Subcutaneous abdominal adipose tissue (tissue), 5 donors: ENCODE measurements around the gene CTNNBIP1.
"Not testable (repeated sequence)": the region's sequence is repeated elsewhere in the genome, so short reads cannot be mapped to it uniquely, and the experiment has no call there.

Source experiments
- H3K27ac ChIP-seq: one replicate; pipeline ENCODE4 v1.7.0; 2013; ENCODE audit warnings: low read depth, mild to moderate bottlenecking, inconsistent platforms, low read length, moderate library complexity
- H3K27me3 ChIP-seq, 5 donors: one replicate each; pipeline ENCODE4 v1.7.0; 2013; ENCODE audit warnings: low read length in 5 of 5, inconsistent platforms in 1 of 5; ENCODE audit not compliant: control insufficient read depth in 5 of 5, insufficient read depth in 4 of 5
- H3K36me3 ChIP-seq, 5 donors: one replicate each; pipeline ENCODE4 v1.7.0; 2013; ENCODE audit warnings: low read length in 5 of 5; ENCODE audit not compliant: control insufficient read depth in 5 of 5, insufficient read depth in 5 of 5
- H3K4me1 ChIP-seq, 5 donors: one replicate each; pipeline ENCODE4 v1.7.0; 2013; ENCODE audit warnings: low read length in 5 of 5, mild to moderate bottlenecking in 3 of 5, moderate library complexity in 1 of 5; ENCODE audit not compliant: control insufficient read depth in 5 of 5, insufficient read depth in 5 of 5
- H3K4me3 ChIP-seq, 5 donors: one replicate each; pipeline ENCODE4 v1.7.0; 2013; ENCODE audit warnings: low read length in 5 of 5, low read depth in 1 of 5
- H3K9ac ChIP-seq, 5 donors: one replicate each; pipeline ENCODE4 v1.7.0; 2013; ENCODE audit warnings: low read length in 5 of 5, mild to moderate bottlenecking in 4 of 5, moderate library complexity in 3 of 5
- H3K9me3 ChIP-seq, 5 donors: one replicate each; pipeline ENCODE4 v1.7.0; 2013; ENCODE audit warnings: low read length in 5 of 5; ENCODE audit not compliant: control insufficient read depth in 5 of 5
- donor health status: healthy.
- donor health status: healthy.
- donor health status: healthy.
- donor health status: healthy.
- donor health status: healthy.

Gene CTNNBIP1

GRCh38 chr1:9917901-9918300 is 7.8 kb upstream of the CTNNBIP1 start:
- no peaks in the 10 kb centered on the region for H3K27me3 ChIP-seq
- H3K4me3 ChIP-seq, result no peak overlapping the region
- H3K9me3 ChIP-seq, result no peaks in the 10 kb centered on the region
- H3K27ac ChIP-seq, result no peak overlapping the region
- H3K36me3 ChIP-seq, result no peaks in the 10 kb centered on the region
- no peaks in the 10 kb centered on the region for H3K4me1 ChIP-seq
- H3K9ac ChIP-seq, result no peak overlapping the region

GRCh38 chr1:9917495-9917894 is 7.4 kb upstream of the CTNNBIP1 start:
- not testable (repeated sequence) for H3K9me3 ChIP-seq, H3K27ac ChIP-seq, H3K4me1 ChIP-seq, H3K36me3 ChIP-seq, H3K9ac ChIP-seq, H3K27me3 ChIP-seq, H3K4me3 ChIP-seq

- no peak overlapping the region for H3K27ac ChIP-seq
- H3K9me3 ChIP-seq, result no peaks in the 10 kb centered on the region
- H3K27me3 ChIP-seq, result no peaks in the 10 kb centered on the region
- no peak overlapping the region for H3K9ac ChIP-seq
- H3K4me1 ChIP-seq, result peaks cover 0 to under 1% (median 0%) of the 10 kb centered on the region in 5 donors
- H3K4me3 ChIP-seq, result no peak overlapping the region
- no peaks in the 10 kb centered on the region for H3K36me3 ChIP-seq
Observed at GRCh38 chr1:9916452-9916851, 6.4 kb upstream of the CTNNBIP1 start.

GRCh38 chr1:9914610-9914937 is 4.5 kb upstream of the CTNNBIP1 start:
- no peaks in the 10 kb centered on the region for H3K36me3 ChIP-seq
- H3K9ac ChIP-seq, result no peak overlapping the region
- H3K27me3 ChIP-seq, result no peaks in the 10 kb centered on the region
- H3K4me1 ChIP-seq, result peaks cover 0 to 11% (median 9%) of the 10 kb centered on the region in 5 donors
- no peak overlapping the region for H3K4me3 ChIP-seq
- no peak overlapping the region for H3K27ac ChIP-seq
- no peaks in the 10 kb centered on the region for H3K9me3 ChIP-seq

- peaks cover 0 to 24% (median 20%) of the 10 kb centered on the region in 5 donors for H3K4me1 ChIP-seq
- H3K36me3 ChIP-seq, result no peaks in the 10 kb centered on the region
- no peak overlapping the region for H3K4me3 ChIP-seq
- H3K9me3 ChIP-seq, result no peaks in the 10 kb centered on the region
- no peak overlapping the region for H3K27ac ChIP-seq
- peak overlapping the region in 1 of 5 donors; percentile 17 for H3K9ac ChIP-seq
- H3K27me3 ChIP-seq, result no peaks in the 10 kb centered on the region
Observed at GRCh38 chr1:9912264-9912936, 2.3 kb upstream of the CTNNBIP1 start.

- H3K36me3 ChIP-seq, result no peaks in the 10 kb centered on the region
- peaks cover 0 to 34% (median 20%) of the 10 kb centered on the region in 5 donors for H3K4me1 ChIP-seq
- H3K9ac ChIP-seq, result peak overlapping the region in 4 of 5 donors; percentile 66 to 89 (median 78)
- H3K4me3 ChIP-seq, result peak overlapping the region; percentile 66 to 96 (median 80)
- peak overlapping the region; percentile 83 for H3K27ac ChIP-seq
- H3K9me3 ChIP-seq, result no peaks in the 10 kb centered on the region
- H3K27me3 ChIP-seq, result no peaks in the 10 kb centered on the region
Observed at GRCh38 chr1:9910423-9911178, 532 bp upstream of the CTNNBIP1 start.

GRCh38 chr1:9909234-9910046 is 629 bp downstream of the CTNNBIP1 start:
- Histone ChIP-seq H3K27me3 (no peaks in the 10 kb centered on the region), H3K36me3 (no peaks in the 10 kb centered on the region), H3K9me3 (no peaks in the 10 kb centered on the region), H3K27ac (peak overlapping the region; percentile 62), H3K9ac (peak overlapping the region; percentile 63 to 95 (median 92)), H3K4me3 (peak overlapping the region; percentile 78 to 90 (median 84)), H3K4me1 (peaks cover 2 to 41% (median 20%) of the 10 kb centered on the region in 5 donors)

- Histone ChIP-seq H3K27me3 (no peaks in the 10 kb centered on the region), H3K36me3 (no peaks in the 10 kb centered on the region), H3K4me3 (peak overlapping the region; percentile 78 to 90 (median 84)), H3K4me1 (peaks cover 2 to 47% (median 20%) of the 10 kb centered on the region in 5 donors), H3K9me3 (no peaks in the 10 kb centered on the region), H3K27ac (peak overlapping the region; percentile 62), H3K9ac (peak overlapping the region; percentile 63 to 95 (median 92))
Observed at GRCh38 chr1:9908871-9909233, 1.2 kb downstream of the CTNNBIP1 start.

- H3K36me3 ChIP-seq, result no peaks in the 10 kb centered on the region
- no peaks in the 10 kb centered on the region for H3K9me3 ChIP-seq
- no peak overlapping the region for H3K27ac ChIP-seq
- no peaks in the 10 kb centered on the region for H3K27me3 ChIP-seq
- peaks cover 2 to 59% (median 22%) of the 10 kb centered on the region in 5 donors for H3K4me1 ChIP-seq
- peak overlapping the region in 3 of 5 donors; percentile 14 to 44 (median 22) for H3K4me3 ChIP-seq
- H3K9ac ChIP-seq, result no peak overlapping the region
Observed at GRCh38 chr1:9907441-9907840, 2.6 kb downstream of the CTNNBIP1 start.

- Histone ChIP-seq H3K9me3 (no peaks in the 10 kb centered on the region), H3K9ac (no peak overlapping the region), H3K4me1 (peaks cover 4 to 69% (median 31%) of the 10 kb centered on the region in 5 donors), H3K27me3 (no peaks in the 10 kb centered on the region), H3K36me3 (no peaks in the 10 kb centered on the region), H3K4me3 (no peak overlapping the region), H3K27ac (no peak overlapping the region)
Observed at GRCh38 chr1:9906466-9906865, 3.6 kb downstream of the CTNNBIP1 start.
